Thoracic aorta (tissue), 2 donors: ENCODE data around the gene SLC7A5. TPM values are rescaled to one million over a fixed set of nuclear protein-coding genes. Genes with fewer than 3 reads are reported as not detected.
"Not testable (repeated sequence)": the region's sequence is repeated elsewhere in the genome, so short reads cannot be mapped to it uniquely, and the experiment has no call there.

ENCODE experiments used
- ATAC-seq: fragments of 150-250 bp; one replicate; pipeline ENCODE4 v1.8.0; 2017; ENCODE audit warnings: low read depth; ENCODE audit not compliant: insufficient number of reproducible peaks, low FRiP score
- DNase-seq: peaks from one replicate; pipeline ENCODE4 v3.0.0-alpha.2; 2020; ENCODE audit warnings: low spot score
- H3K27ac ChIP-seq, 2 donors: fragments of 200-600 bp; sonication (generic); 1 replicate in 1 of 2; 2 replicates in 1 of 2; pipeline ENCODE4 v1.5.1; 2016; ENCODE audit warnings: mild to moderate bottlenecking in 2 of 2, moderate library complexity in 2 of 2
- H3K27me3 ChIP-seq: fragments of 200-600 bp; sonication (generic); replicated peaks from 2 replicates; pipeline ENCODE4 v1.6.0; 2016; ENCODE audit warnings: mild to moderate bottlenecking; ENCODE audit not compliant: insufficient read depth
- H3K36me3 ChIP-seq: fragments of 200-600 bp; sonication (generic); one replicate; pipeline ENCODE4 v1.5.1; 2016
- H3K4me1 ChIP-seq, 2 donors: fragments of 200-600 bp; sonication (generic); 1 replicate in 1 of 2; 2 replicates in 1 of 2; pipeline versions ENCODE4 v1.5.1 to v1.6.0; 2016; ENCODE audit warnings: low read depth in 2 of 2, mild to moderate bottlenecking in 1 of 2; ENCODE audit not compliant: control insufficient read depth in 1 of 2
- H3K4me3 ChIP-seq: fragments of 200-600 bp; sonication (generic); 2 replicates; pipeline ENCODE4 v1.5.1; 2016; ENCODE audit warnings: mild to moderate bottlenecking
- H3K9me3 ChIP-seq: fragments of 200-600 bp; sonication (generic); 2 replicates; pipeline ENCODE4 v1.5.1; 2016
- CTCF ChIP-seq: fragments of 200-600 bp; sonication (generic); IDR thresholded peaks from one replicate; pipeline ENCODE4 v1.5.1; 2019; ENCODE audit warnings: antibody characterized with exemption
- total RNA-seq, 2 donors: library from RNA; depleted of rRNA; stranded (reverse); fragments of >200 nt; gene quantifications; one replicate each; pipeline versions ENCODE4 v1.1.0 to v1.2.3, GENCODE V29; 2016

Gene SLC7A5
- total RNA-seq, 2 donors from 2014 or later: 2.7 to 33.7 TPM

GRCh38 chr16:87789437-87790291, 79.6 kb downstream of the SLC7A5 start:
- no peaks in the 10 kb centered on the region for H3K4me1 ChIP-seq
- no peak for TF ChIP-seq CTCF
- no peaks in the 10 kb centered on the region for H3K36me3 ChIP-seq
- no peak for ATAC-seq
- no peak overlapping the region for H3K4me3 ChIP-seq
- H3K9me3 ChIP-seq: no peaks in the 10 kb centered on the region
- no peaks in the 10 kb centered on the region for H3K27me3 ChIP-seq
- no peak for DNase-seq
- no peak overlapping the region for H3K27ac ChIP-seq

DNA sequence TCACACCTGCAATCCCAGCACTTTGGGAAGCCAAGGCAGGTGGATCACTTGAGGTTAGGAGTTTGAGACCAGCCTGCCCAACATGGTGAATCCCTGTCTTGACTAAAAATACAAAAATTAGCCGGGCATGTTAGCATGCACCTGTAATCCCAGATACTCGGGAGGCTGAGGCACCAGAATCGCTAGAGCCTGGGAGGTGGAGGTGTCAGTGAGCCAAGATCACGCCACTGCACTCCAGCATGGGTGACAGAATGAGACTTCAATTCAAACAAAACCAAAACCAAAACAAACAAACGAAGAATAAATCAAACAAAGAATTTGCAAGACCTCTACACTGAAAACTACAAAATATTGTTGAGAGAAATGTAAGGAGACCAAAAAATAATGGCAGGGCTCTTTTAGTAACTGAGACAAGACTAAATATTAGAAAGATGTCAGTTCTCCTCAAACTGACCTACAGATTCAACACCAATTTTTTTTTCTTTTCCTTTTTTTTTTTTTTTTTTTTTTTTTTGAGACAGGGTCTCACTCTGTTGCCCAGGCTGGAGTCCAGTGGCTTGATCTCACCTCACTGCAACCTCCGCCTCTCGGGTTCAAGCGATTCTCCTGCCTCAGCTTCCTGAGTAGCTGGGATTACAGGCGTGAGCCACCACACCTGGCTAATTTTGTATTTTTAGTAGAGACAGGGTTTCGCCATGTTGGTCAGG, 80.4 kb downstream of the SLC7A5 start:
- not testable (repeated sequence) for H3K4me1 ChIP-seq, H3K27me3 ChIP-seq, H3K4me3 ChIP-seq, ATAC-seq, DNase-seq, H3K9me3 ChIP-seq, H3K27ac ChIP-seq, H3K36me3 ChIP-seq

GRCh38 chr16:87787451-87788091, 81.7 kb downstream of the SLC7A5 start:
- not testable (repeated sequence) for H3K4me3 ChIP-seq, H3K4me1 ChIP-seq, ATAC-seq, H3K27ac ChIP-seq, DNase-seq, H3K27me3 ChIP-seq, H3K36me3 ChIP-seq, H3K9me3 ChIP-seq

DNA sequence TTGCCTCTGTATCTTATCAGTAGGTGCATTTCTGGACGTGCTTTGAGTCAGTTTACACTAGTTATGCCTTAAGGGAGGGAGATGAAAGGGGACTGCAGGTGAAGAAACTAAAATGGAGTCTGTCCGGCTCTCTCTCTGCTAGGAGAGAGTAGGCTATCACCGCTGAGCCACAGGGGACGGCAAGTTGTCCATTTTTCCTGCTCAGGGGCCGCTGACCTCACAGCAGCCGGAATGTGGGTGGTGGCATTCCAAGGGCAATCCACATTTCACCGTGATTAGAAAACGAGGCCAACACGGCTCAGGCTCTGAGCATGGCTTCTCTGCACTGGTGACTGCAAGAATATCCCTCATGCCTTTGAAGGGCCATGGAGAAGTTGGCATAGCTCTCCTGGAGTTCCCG, 84.5 kb downstream of the SLC7A5 start:
- H3K27ac ChIP-seq: no peak overlapping the region

GRCh38 chr16:87782033-87782432, 87.3 kb downstream of the SLC7A5 start:
- no peak for ATAC-seq
- H3K27me3 ChIP-seq: no peaks in the 10 kb centered on the region
- H3K36me3 ChIP-seq: no peaks in the 10 kb centered on the region
- no peak overlapping the region for H3K4me3 ChIP-seq
- H3K27ac ChIP-seq: no peak overlapping the region
- DNase-seq: no peak
- no peaks in the 10 kb centered on the region for H3K9me3 ChIP-seq
- H3K4me1 ChIP-seq: peaks cover 7 to 18% of the 10 kb centered on the region in 2 donors
- no peak for TF ChIP-seq CTCF

More for the DNA sequence above, 84.5 kb downstream of the SLC7A5 start:
- DNase-seq (no peak), ATAC-seq (no peak)
- Histone ChIP-seq H3K36me3 (no peaks in the 10 kb centered on the region), H3K9me3 (no peaks in the 10 kb centered on the region), H3K4me3 (no peak overlapping the region), H3K27me3 (no peaks in the 10 kb centered on the region), H3K4me1 (no peaks in the 10 kb centered on the region)
- TF ChIP-seq CTCF: no peak

DNA sequence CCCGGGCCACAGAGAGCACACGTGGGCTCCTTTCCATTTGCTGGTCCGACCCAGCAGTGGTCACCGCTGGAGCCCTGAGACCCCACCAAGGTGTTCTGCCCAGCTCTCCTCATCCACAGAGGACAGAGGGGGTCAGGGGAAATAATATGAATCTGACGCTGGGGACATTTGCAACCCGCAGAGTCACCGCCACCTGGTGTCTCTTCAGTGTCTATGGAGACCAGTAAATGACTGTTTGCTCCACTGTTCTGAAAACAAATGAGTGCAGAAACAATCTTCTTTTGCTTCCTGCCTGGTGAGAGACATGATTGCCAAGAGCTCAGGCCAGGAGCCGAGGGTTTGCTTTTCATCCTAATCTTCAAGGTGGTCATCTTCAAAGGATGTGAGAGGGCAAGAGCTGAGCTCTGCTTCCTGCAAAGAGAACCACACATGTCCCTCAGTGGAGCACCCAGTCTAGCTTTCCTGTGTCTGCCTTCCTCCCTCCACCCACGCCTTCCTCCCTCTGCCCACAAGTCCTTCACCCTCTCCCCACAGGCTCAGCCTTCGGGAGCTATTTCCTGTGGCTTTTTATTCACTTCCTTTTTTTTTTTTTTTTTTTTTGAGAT, 88.8 kb downstream of the SLC7A5 start:
- H3K4me1 ChIP-seq: peaks cover 7 to 18% of the 10 kb centered on the region in 2 donors
- DNase-seq (no peak), ATAC-seq (no peak)
- H3K36me3 ChIP-seq: no peaks in the 10 kb centered on the region
- no peak overlapping the region for H3K27ac ChIP-seq
- TF ChIP-seq CTCF: no peak
- no peak overlapping the region for H3K4me3 ChIP-seq
- H3K27me3 ChIP-seq: no peaks in the 10 kb centered on the region
- H3K9me3 ChIP-seq: no peaks in the 10 kb centered on the region
